Endothelial cell of umbilical vein (primary cell): Measurements from ENCODE around the gene CLVS2. TPM values are rescaled to one million over a fixed set of nuclear protein-coding genes. Genes with fewer than 3 reads are reported as not detected.

Experiments
- BruUV-seq: library from RNA; stranded (reverse); fragments of 400-500 nt; replicated peaks from 2 replicates; lab custom pipeline; 2021; lab: Mats Ljungman, UMichigan
- CTCF ChIA-PET: fragments of 300-600, 350-600 bp; sonication (Branson Sonifier 250); formaldehyde crosslinking; loops from one replicate; lab custom pipeline; 2021; ENCODE audit warnings: antibody characterized with exemption, inconsistent platforms; lab: Charles Lee
- POLR2A ChIA-PET: fragments of 300-600, 350-600 bp; sonication (Branson Sonifier 250); formaldehyde crosslinking; loops from one replicate; lab custom pipeline; 2021; ENCODE audit warnings: antibody characterized with exemption, inconsistent platforms; lab: Charles Lee
- DNase-seq: peaks from one replicate; pipeline ENCODE4 v3.0.0-alpha.2; 2011; ENCODE audit warnings: low read depth, low spot score
- FAIRE-seq: peaks from 2 replicates; lab custom pipeline; 2011; peaks lifted over from hg19 to GRCh38; lab: Jason Lieb, UNC
- H2AFZ ChIP-seq: 2 replicates; pipeline ENCODE4 v1.6.0; 2012; ENCODE audit warnings: low read depth, low read length, control low read depth, inconsistent platforms
- H3K27ac ChIP-seq: 2 replicates; pipeline ENCODE4 v1.5.1; 2011; ENCODE audit warnings: low read depth, mild to moderate bottlenecking, control low read depth, low read length, moderate library complexity; ENCODE audit not compliant: insufficient read depth
- H3K27me3 ChIP-seq, 2 experiments: 2 replicates each; pipeline versions ENCODE4 v1.6.0 to v1.6.1; 2011; ENCODE audit warnings: low read length in 2 of 2, mixed read lengths in 1 of 2; ENCODE audit not compliant: control insufficient read depth in 2 of 2, insufficient read depth in 2 of 2
- H3K36me3 ChIP-seq, 2 experiments: 2 replicates in 1 of 2; 3 replicates in 1 of 2; pipeline ENCODE4 v1.5.1; 2011; ENCODE audit warnings: low read length in 2 of 2, mild to moderate bottlenecking in 1 of 2, moderate library complexity in 1 of 2; ENCODE audit not compliant: control insufficient read depth in 2 of 2, insufficient read depth in 2 of 2; ENCODE audit errors: extremely low read depth in 1 of 2
- H3K4me1 ChIP-seq: 3 replicates; pipeline ENCODE4 v1.5.1; 2011; ENCODE audit warnings: mild to moderate bottlenecking, low read length; ENCODE audit not compliant: control insufficient read depth, insufficient read depth; ENCODE audit errors: extremely low read depth
- H3K4me2 ChIP-seq: 2 replicates; pipeline ENCODE4 v1.6.1; 2011; ENCODE audit warnings: low read length, control low read depth, mixed read lengths; ENCODE audit not compliant: insufficient read depth
- H3K4me3 ChIP-seq, 3 experiments: fragments of 200-600 bp in 1 of 3; sonication (generic), shearing (Covaris generic) in 1 of 3; replicated peaks in 1 of 3; 2 replicates each; pipeline ENCODE4 v1.5.1; 2011 to 2016; ENCODE audit warnings: control low read depth in 3 of 3, low read length in 3 of 3, mild to moderate bottlenecking in 2 of 3, inconsistent platforms in 1 of 3, low read depth in 1 of 3, moderate library complexity in 1 of 3; ENCODE audit not compliant: insufficient read depth in 1 of 3
- H3K79me2 ChIP-seq: 2 replicates; pipeline ENCODE4 v1.6.0; 2012; ENCODE audit warnings: low read length, inconsistent platforms; ENCODE audit not compliant: control insufficient read depth, insufficient read depth
- H3K9ac ChIP-seq: replicated peaks from 2 replicates; pipeline ENCODE3; 2011; ENCODE audit warnings: low read length, control low read depth; ENCODE audit not compliant: insufficient read depth; ENCODE audit errors: extremely low read depth
- H3K9me1 ChIP-seq: replicated peaks from 3 replicates; pipeline ENCODE4 v1.6.0; 2011; ENCODE audit warnings: mild to moderate bottlenecking, low read length; ENCODE audit not compliant: control insufficient read depth, insufficient read depth; ENCODE audit errors: extremely low read depth
- H3K9me3 ChIP-seq: replicated peaks from 2 replicates; pipeline ENCODE4 v1.5.1; 2012; ENCODE audit warnings: low read length, inconsistent platforms; ENCODE audit not compliant: control insufficient read depth, insufficient read depth
- H4K20me1 ChIP-seq: replicated peaks from 2 replicates; pipeline ENCODE3; 2011; ENCODE audit warnings: mild to moderate bottlenecking, low read length; ENCODE audit not compliant: control insufficient read depth, insufficient read depth; ENCODE audit errors: extremely low read depth
- CTCF ChIP-seq, 2 donors: IDR thresholded peaks; 1 replicate in 1 of 2; 2 replicates in 1 of 2; pipeline ENCODE4 v1.5.1; 2011; ENCODE audit warnings: low read length in 2 of 2, mild to moderate bottlenecking in 2 of 2, moderate library complexity in 2 of 2, control low read depth in 1 of 2, inconsistent platforms in 1 of 2, low read depth in 1 of 2; ENCODE audit not compliant: insufficient read depth in 1 of 2; ENCODE audit errors: extremely low read depth in 1 of 2
- EZH2 ChIP-seq: IDR thresholded peaks from 2 replicates; pipeline ENCODE4 v1.6.1; 2012; ENCODE audit warnings: borderline replicate concordance, low read depth, mild to moderate bottlenecking, moderate library complexity, low read length, inconsistent platforms; ENCODE audit not compliant: severe bottlenecking
- FOS ChIP-seq: IDR thresholded peaks from 2 replicates; pipeline ENCODE4 v1.6.1; 2011; ENCODE audit warnings: mild to moderate bottlenecking, low read length, moderate library complexity, borderline replicate concordance; ENCODE audit not compliant: insufficient read depth
- GATA2 ChIP-seq: IDR thresholded peaks from 2 replicates; pipeline ENCODE4 v1.7.0; 2011; ENCODE audit warnings: low read depth, mild to moderate bottlenecking, moderate library complexity, mixed read lengths, low read length; ENCODE audit not compliant: insufficient read length, insufficient read depth
- JUN ChIP-seq: IDR thresholded peaks from 2 replicates; pipeline ENCODE4 v1.6.1; 2011; ENCODE audit warnings: borderline replicate concordance, low read depth; ENCODE audit not compliant: insufficient read length, insufficient read depth
- MYC ChIP-seq: IDR thresholded peaks from one replicate; pipeline ENCODE4 v1.6.1; 2011; ENCODE audit warnings: mild to moderate bottlenecking, low read depth, low read length
- POLR2A ChIP-seq: IDR thresholded peaks from 2 replicates; pipeline ENCODE4 v1.6.1; 2012; ENCODE audit warnings: low read depth, mild to moderate bottlenecking, control low read depth, low read length
- POLR2AphosphoS5 ChIP-seq: IDR thresholded peaks from 2 replicates; pipeline ENCODE4 v1.6.1; 2012; ENCODE audit warnings: low read depth, mild to moderate bottlenecking, control low read depth, low read length, moderate library complexity; ENCODE audit not compliant: insufficient read depth
- dilution Hi-C: fragments of 300-500 bp; cut with MboI; formaldehyde crosslinking; loops from one replicate; pipeline ENCODE4 v1.15.0; 2019; ENCODE audit warnings: low sequenced_read_pairs; ENCODE audit not compliant: extremely low pct_ligation_motif_present
- intact Hi-C: fragments of 100-400 bp; cut with micrococcal nuclease; formaldehyde crosslinking; loops from one replicate; pipeline ENCODE4 v1.10.0; 2022
- polyA plus RNA-seq, 4 experiments: library from polyadenylated mRNA; depleted of rRNA in 3 of 4; stranded (reverse) in 3 of 4; unstranded in 1 of 4; fragments of >200 nt; gene quantifications; 2 replicates each; pipeline versions ENCODE4 v1.2.1 to v1.2.3, GENCODE V29; 2011 to 2012; ENCODE audit warnings: missing spikeins in 1 of 4
- total RNA-seq: library from RNA; stranded (reverse); gene quantifications from 2 replicates; pipeline ENCODE4 v1.2.3, GENCODE V29; 2021
- TF ChIP-seq, protein P1 (sequence below): IDR thresholded peaks from 2 replicates; pipeline ENCODE4 v1.6.1; 2011; ENCODE audit not compliant: insufficient read depth, insufficient read length

Gene CLVS2
- total and polyA plus RNA-seq, 2 donors (not counting 3 experiments of a cell fraction or from before 2014, with no cell fraction given), result not detected

- H3K4me3 ChIP-seq, result no peak overlapping the region
- no peaks in the 10 kb centered on the region for H3K36me3 ChIP-seq
- intact Hi-C loops, result no loop called here
- H3K27ac ChIP-seq, result peak overlapping the region; percentile 97
- BruUV-seq, result no TSS peak
- TF ChIP-seq POLR2AphosphoS5, result no peak
- TF ChIP-seq, protein P1, sequence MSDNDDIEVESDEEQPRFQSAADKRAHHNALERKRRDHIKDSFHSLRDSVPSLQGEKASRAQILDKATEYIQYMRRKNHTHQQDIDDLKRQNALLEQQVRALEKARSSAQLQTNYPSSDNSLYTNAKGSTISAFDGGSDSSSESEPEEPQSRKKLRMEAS, result no peak
- TF ChIP-seq GATA2, result no peak
- TF ChIP-seq POLR2A, result no peak
- no peak for TF ChIP-seq JUN
- TF ChIP-seq FOS, result no peak
- TF ChIP-seq CTCF (IDR thresholded peaks at IDR 0.05; ENCODE audit: extremely low read depth in 1 of 2, insufficient read depth in 1 of 2, low read depth in 1 of 2, low read length in 2 of 2), result no peak
- no peak for TF ChIP-seq MYC
- TF ChIP-seq EZH2, result no peak
- peak; percentile 21 for FAIRE-seq
- no peak for DNase-seq
- dilution Hi-C loops, result no loop called here
- H3K4me2 ChIP-seq, result peak overlapping the region; percentile 77
- ChIA-PET POLR2A (no interaction called here), CTCF (no interaction called here)
- H3K9me1 ChIP-seq, result no peaks in the 10 kb centered on the region
- H3K9me3 ChIP-seq, result no peaks in the 10 kb centered on the region
- H3K9ac ChIP-seq, result peak overlapping the region; percentile 56
- no peaks in the 10 kb centered on the region for H3K79me2 ChIP-seq
- H4K20me1 ChIP-seq, result no peaks in the 10 kb centered on the region
- H2AFZ ChIP-seq, result peak overlapping the region; percentile 87
- H3K4me1 ChIP-seq, result peaks cover 15% of the 10 kb centered on the region
- no peaks in the 10 kb centered on the region for H3K27me3 ChIP-seq
Observed at GRCh38 chr6:123091896-123092271, 95.8 kb downstream of the CLVS2 start.
